Measurements from ENCODE around the gene IQCF6.

- TF ChIP-seq IKZF5 (CRISPR knock-in tag; IDR thresholded peaks at IDR 0.05) (no peak), BRD4 (CRISPR knock-in tag; IDR thresholded peaks at IDR 0.05) (no peak), PAX8 (CRISPR knock-in tag; IDR thresholded peaks at IDR 0.05; ENCODE audit: borderline replicate concordance) (no peak), POLR2AphosphoS5 (IDR thresholded peaks at IDR 0.05; ENCODE audit: low read depth, low read length) (no peak)
Measured at GRCh38 chr3:51819151-51819550, 40.1 kb upstream of the IQCF6 start.
